PFSK-1 (cell line): ENCODE results near the gene RNH1.

Experiments
- FOXP2 ChIP-seq: optimal IDR thresholded peaks from 2 replicates; pipeline ENCODE3; 2011; ENCODE audit warnings: borderline replicate concordance, control low read depth, inconsistent platforms; ENCODE audit not compliant: insufficient read depth; ENCODE audit errors: extremely low read length, extremely low read depth
- POLR2AphosphoS5 ChIP-seq: IDR thresholded peaks from 2 replicates; pipeline ENCODE4 v1.6.1; 2012; ENCODE audit warnings: low read depth, mild to moderate bottlenecking, control low read depth, low read length, moderate library complexity
- REST ChIP-seq, 2 experiments: IDR thresholded peaks; 2 replicates each; pipeline versions ENCODE4 v1.6.1 to v1.8.0; 2011 to 2012; ENCODE audit warnings: low read depth in 2 of 2, low read length in 2 of 2, control low read depth in 1 of 2, inconsistent platforms in 1 of 2, mild to moderate bottlenecking in 1 of 2, moderate library complexity in 1 of 2; ENCODE audit not compliant: insufficient read depth in 1 of 2
- SIN3A ChIP-seq: IDR thresholded peaks from 2 replicates; pipeline ENCODE4 v1.6.1; 2012; ENCODE audit warnings: mild to moderate bottlenecking, low read length, moderate library complexity, borderline replicate concordance; ENCODE audit not compliant: insufficient read depth
- TAF1 ChIP-seq: IDR thresholded peaks from 2 replicates; pipeline ENCODE4 v1.6.1; 2012; ENCODE audit warnings: low read length, control low read depth, borderline replicate concordance; ENCODE audit not compliant: insufficient read depth

RNH1 gene

GRCh38 chr11:497565-498296, 9.3 kb downstream of the RNH1 start:
- TF ChIP-seq SIN3A (no peak), FOXP2 (no peak), REST (IDR thresholded peaks at IDR 0.05; ENCODE audit: insufficient read depth in 1 of 2, low read depth in 2 of 2, low read length in 2 of 2) (no peak), TAF1 (no peak), POLR2AphosphoS5 (no peak)

GRCh38 chr11:496834-497564, 10.0 kb downstream of the RNH1 start:
- TF ChIP-seq REST (IDR thresholded peaks at IDR 0.05; ENCODE audit: insufficient read depth in 1 of 2, low read depth in 2 of 2, low read length in 2 of 2) (no peak), SIN3A (no peak), FOXP2 (no peak), TAF1 (no peak), POLR2AphosphoS5 (no peak)

GRCh38 chr11:495537-495931, 11.5 kb downstream of the RNH1 start:
- TF ChIP-seq TAF1 = no peak
- no peak for TF ChIP-seq SIN3A
- no peak for TF ChIP-seq FOXP2
- TF ChIP-seq REST (IDR thresholded peaks at IDR 0.05; ENCODE audit: insufficient read depth in 1 of 2, low read depth in 2 of 2, low read length in 2 of 2) = no peak
- no peak; the same call in 1 of the 2 replicates for TF ChIP-seq POLR2AphosphoS5

- TF ChIP-seq REST (IDR thresholded peaks at IDR 0.05; ENCODE audit: insufficient read depth in 1 of 2, low read depth in 2 of 2, low read length in 2 of 2) (no peak), FOXP2 (peak; percentile 13), SIN3A (no peak), TAF1 (no peak), POLR2AphosphoS5 (no peak)
Observed at GRCh38 chr11:494761-495536, 12.1 kb downstream of the RNH1 start.
